ENCODE measurements around the gene TNFRSF1A.

The TNFRSF1A gene

GRCh38 chr12:6306599-6307220, 35.2 kb downstream of the TNFRSF1A start:
- FAIRE-seq = no peak
- no peak for DNase-seq (ENCODE audit: insufficient read length, low spot score)
- TF ChIP-seq, protein P1, sequence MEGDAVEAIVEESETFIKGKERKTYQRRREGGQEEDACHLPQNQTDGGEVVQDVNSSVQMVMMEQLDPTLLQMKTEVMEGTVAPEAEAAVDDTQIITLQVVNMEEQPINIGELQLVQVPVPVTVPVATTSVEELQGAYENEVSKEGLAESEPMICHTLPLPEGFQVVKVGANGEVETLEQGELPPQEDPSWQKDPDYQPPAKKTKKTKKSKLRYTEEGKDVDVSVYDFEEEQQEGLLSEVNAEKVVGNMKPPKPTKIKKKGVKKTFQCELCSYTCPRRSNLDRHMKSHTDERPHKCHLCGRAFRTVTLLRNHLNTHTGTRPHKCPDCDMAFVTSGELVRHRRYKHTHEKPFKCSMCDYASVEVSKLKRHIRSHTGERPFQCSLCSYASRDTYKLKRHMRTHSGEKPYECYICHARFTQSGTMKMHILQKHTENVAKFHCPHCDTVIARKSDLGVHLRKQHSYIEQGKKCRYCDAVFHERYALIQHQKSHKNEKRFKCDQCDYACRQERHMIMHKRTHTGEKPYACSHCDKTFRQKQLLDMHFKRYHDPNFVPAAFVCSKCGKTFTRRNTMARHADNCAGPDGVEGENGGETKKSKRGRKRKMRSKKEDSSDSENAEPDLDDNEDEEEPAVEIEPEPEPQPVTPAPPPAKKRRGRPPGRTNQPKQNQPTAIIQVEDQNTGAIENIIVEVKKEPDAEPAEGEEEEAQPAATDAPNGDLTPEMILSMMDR (IDR thresholded peaks at IDR 0.05; ENCODE audit: insufficient read depth, missing control alignments) = no peak

DNA sequence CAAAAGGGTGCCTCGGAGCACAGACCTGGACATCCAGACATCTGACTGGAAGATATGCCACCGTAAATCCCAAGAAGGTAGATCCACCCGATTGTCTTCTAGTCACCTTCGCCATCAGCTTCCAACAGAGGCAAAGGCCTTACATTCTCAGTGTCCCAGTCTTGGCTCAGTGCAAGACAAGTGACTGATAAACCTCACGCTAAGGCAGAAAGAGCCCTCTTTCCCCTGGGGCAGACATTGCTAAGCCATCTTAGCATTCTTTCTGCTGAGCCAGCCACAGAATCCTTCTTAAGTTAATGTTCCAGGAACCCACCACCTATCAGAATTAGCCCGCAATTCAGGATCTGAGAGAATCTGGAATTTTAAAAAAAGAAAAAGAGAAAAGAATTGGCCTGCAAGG, 35.7 kb downstream of the TNFRSF1A start:
- FAIRE-seq = no peak
- TF ChIP-seq, protein P1 (IDR thresholded peaks at IDR 0.05; ENCODE audit: insufficient read depth, missing control alignments) = no peak
- no peak for DNase-seq (ENCODE audit: insufficient read length, low spot score)

DNA sequence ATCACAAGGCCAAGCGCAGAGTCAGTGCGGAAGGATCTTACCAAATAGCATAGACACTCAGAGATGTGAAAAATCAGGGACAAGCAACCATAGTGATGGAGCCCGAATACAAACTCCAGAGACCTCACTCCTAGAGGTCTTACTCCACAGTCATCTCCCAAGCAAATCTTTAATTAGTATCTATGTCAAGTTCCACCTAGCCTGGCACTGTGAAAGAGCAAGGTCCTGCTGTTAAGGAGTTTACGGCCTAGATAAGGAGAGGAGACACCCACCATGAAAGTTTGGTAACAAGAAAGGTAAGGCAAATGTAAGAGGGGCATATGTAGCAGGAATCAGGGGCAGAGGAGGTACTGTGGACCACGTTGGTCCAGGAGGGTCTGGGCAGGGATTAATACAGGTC, 38.8 kb downstream of the TNFRSF1A start:
- no peak for FAIRE-seq
- no peak for DNase-seq (ENCODE audit: insufficient read length, low spot score)
- TF ChIP-seq, protein P1 (IDR thresholded peaks at IDR 0.05; ENCODE audit: insufficient read depth, missing control alignments) = no peak

GRCh38 chr12:6302621-6303020, 39.3 kb downstream of the TNFRSF1A start:
- FAIRE-seq (no peak), DNase-seq (ENCODE audit: insufficient read length, low spot score) (no peak)
- TF ChIP-seq, protein P1 (IDR thresholded peaks at IDR 0.05; ENCODE audit: insufficient read depth, missing control alignments) = no peak

- DNase-seq (ENCODE audit: insufficient read length, low spot score) = no peak
- TF ChIP-seq, protein P1 (IDR thresholded peaks at IDR 0.05; ENCODE audit: insufficient read depth, missing control alignments) = no peak
- FAIRE-seq = no peak
Observed at GRCh38 chr12:6301721-6302120, 40.2 kb downstream of the TNFRSF1A start.

DNA sequence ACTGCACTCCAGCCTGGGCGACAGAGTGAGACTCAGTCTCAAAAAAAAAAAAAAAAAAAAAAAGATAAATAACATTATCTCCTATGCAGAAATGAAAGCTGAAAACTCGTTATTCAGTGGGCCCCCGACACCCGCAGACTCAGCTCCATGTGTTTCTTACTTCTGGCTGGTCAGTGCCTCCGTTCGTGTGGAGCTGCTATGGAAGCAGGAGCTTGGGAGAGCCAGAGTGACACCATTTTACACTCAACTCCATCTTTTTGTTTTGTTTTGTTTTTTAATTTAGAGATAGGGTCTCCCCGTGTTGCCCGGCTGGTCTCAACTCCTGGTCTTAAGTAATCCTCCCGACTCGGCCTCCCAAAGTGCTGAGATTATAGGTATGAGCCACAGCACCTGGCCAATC, 44.7 kb downstream of the TNFRSF1A start:
- FAIRE-seq (no peak), DNase-seq (ENCODE audit: insufficient read length, low spot score) (no peak)
- TF ChIP-seq, protein P1 (IDR thresholded peaks at IDR 0.05; ENCODE audit: insufficient read depth, missing control alignments) = no peak

GRCh38 chr12:6295094-6295811, 46.6 kb downstream of the TNFRSF1A start:
- DNase-seq (ENCODE audit: insufficient read length, low spot score) (no peak), FAIRE-seq (no peak)
- TF ChIP-seq, protein P1 (IDR thresholded peaks at IDR 0.05; ENCODE audit: insufficient read depth, missing control alignments) = no peak

Data from D721Med (cell line).